Urothelium cell line (cell line): ENCODE data around the gene JRKL.
"Not testable (repeated sequence)": the region's sequence is repeated elsewhere in the genome, so short reads cannot be mapped to it uniquely, and the experiment has no call there.

Experiments used
- DNase-seq: peaks from one replicate; pipeline ENCODE4 v3.0.0; 2011; ENCODE audit warnings: low spot score, mixed read lengths
- FAIRE-seq: peaks from 2 replicates; lab custom pipeline; 2011; peaks lifted over from hg19 to GRCh38; lab: Jason Lieb, UNC

JRKL gene

GRCh38 chr11:96393753-96394348 is 4.0 kb downstream of the JRKL start:
- DNase-seq (peak; percentile 18), FAIRE-seq (no peak)

- no peak for FAIRE-seq
These were observed 5.0 kb downstream of the JRKL start for GRCh38 chr11:96394773-96395172.

GRCh38 chr11:96396637-96397036 is 6.8 kb downstream of the JRKL start:
- no peak for FAIRE-seq
- no peak for DNase-seq

More at GRCh38 chr11:96394773-96395172, 5.0 kb downstream of the JRKL start:
- no peak for DNase-seq

GRCh38 chr11:96397863-96398262 is 8.1 kb downstream of the JRKL start:
- DNase-seq: no peak
- no peak for FAIRE-seq

GRCh38 chr11:96400697-96401096 is 10.9 kb downstream of the JRKL start:
- FAIRE-seq (no peak), DNase-seq (no peak)

GRCh38 chr11:96411412-96411811 is 21.6 kb downstream of the JRKL start:
- FAIRE-seq: not testable (repeated sequence)

GRCh38 chr11:96412761-96413381 is 23.1 kb downstream of the JRKL start:
- FAIRE-seq (no peak), DNase-seq (no peak)

More at GRCh38 chr11:96411412-96411811, 21.6 kb downstream of the JRKL start:
- not testable (repeated sequence) for DNase-seq

GRCh38 chr11:96413408-96413807 is 23.6 kb downstream of the JRKL start:
- DNase-seq: no peak
- no peak for FAIRE-seq

- DNase-seq (no peak), FAIRE-seq (no peak)
These were observed 34.9 kb downstream of the JRKL start for GRCh38 chr11:96424693-96425092.

- FAIRE-seq: no peak
These were observed 40.9 kb downstream of the JRKL start for GRCh38 chr11:96430668-96431067.

GRCh38 chr11:96432654-96433053 is 42.8 kb downstream of the JRKL start:
- FAIRE-seq: not testable (repeated sequence)

More at GRCh38 chr11:96430668-96431067, 40.9 kb downstream of the JRKL start:
- no peak for DNase-seq

More at GRCh38 chr11:96432654-96433053, 42.8 kb downstream of the JRKL start:
- not testable (repeated sequence) for DNase-seq
